GM18867 (cell line): ENCODE measurements around the gene FGA.

Experiments
- ATAC-seq: cut with Tn5 transposase; IDR thresholded peaks from one replicate; pipeline ENCODE4 v1.9.1; 2021; ENCODE audit warnings: mild to moderate bottlenecking, moderate library complexity; ENCODE audit not compliant: unreplicated experiment

FGA gene

DNA sequence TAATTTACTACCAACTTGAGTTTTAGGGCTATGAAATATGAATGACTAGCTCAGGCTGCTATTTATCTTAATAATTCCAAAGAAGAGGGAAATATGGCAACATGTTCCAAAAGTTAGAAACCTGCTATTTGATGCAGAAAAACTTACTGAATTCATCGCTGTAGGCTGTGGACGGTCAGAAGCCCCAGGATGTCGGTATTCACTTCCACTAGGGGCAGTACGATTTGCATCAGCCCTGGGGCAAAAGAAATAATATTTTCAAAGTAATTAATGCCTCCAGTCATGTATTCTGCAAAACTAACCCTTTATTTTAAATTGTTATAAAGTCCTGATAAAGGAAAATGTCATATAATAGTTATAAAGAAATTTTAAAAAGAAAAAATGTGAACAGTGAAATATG lies 44.9 kb downstream of the FGA start:
- ATAC-seq: no peak

DNA sequence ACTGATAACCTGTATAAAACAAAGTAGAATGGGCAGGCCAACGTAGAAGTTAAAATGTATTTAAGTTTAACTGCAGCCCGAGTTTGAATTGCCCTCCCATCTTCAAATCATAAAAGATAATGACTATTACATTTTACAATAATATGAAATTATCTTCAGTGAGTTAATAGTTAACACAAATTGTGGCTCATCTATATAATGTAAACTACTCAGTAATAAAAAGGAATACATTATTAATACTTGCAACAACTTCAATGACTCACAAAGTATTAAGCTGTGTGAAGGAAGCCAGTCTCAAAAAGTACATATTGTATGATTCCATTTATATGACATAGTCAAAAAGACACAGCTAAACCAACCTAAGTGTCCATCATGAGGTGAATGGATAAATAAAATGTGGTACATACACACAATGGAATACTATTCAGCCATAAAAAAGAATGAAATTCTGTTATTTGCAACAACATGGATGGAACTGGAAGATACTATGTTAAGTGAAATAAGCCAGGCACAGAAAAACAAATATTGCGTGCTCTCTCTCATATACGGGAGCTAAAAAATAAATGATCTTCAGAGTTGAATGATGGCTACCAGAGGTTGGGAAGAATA lies 48.2 kb downstream of the FGA start:
- no peak for ATAC-seq
